ENCODE measurements around the gene GNAT2.

DNA sequence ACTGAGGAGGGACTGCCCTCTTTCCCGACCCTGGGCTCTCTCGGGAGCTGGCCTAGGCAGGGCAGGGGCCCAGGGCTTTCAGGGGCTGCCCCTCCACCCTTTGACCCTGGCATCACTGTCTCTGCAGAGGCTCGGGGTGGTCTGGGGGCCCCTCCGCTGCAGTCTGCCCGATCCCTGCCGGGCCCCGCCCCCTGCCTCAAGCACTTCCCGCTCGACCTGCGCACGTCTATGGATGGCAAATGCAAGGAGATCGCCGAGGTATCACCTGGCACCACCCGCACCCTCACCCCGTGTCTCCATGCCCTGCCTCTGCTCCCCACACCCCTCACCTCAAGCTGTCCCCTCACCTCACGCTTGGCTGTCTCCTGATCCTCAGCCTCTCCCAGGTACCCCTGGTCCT lies 5.8 kb upstream of the GNAT2 start:
- TF ChIP-seq ZSCAN30 (tag by site-specific recombination; IDR thresholded peaks at IDR 0.05): no peak
- no peak for TF ChIP-seq TRIM28 (IDR thresholded peaks at IDR 0.05; ENCODE audit: borderline replicate concordance, low read length)
- no peak for TF ChIP-seq TCF7L2 (IDR thresholded peaks at IDR 0.05; ENCODE audit: borderline replicate concordance, low read depth, low read length)
